HEK293 (cell line): ENCODE measurements around the gene TAS2R8.
A peak's percentile ranks its signal among the peaks of the same experiment; 100 is the strongest.

Source experiments
- CTCF ChIA-PET: fragments of 350-600 bp; formaldehyde crosslinking; extraction: SDS; loops from one replicate; lab custom pipeline; 2021; ENCODE audit warnings: antibody characterized with exemption; lab: Yijun Ruan, JAX
- POLR2A ChIA-PET: fragments of 300-600 bp; formaldehyde crosslinking; extraction: SDS; loops from one replicate; lab custom pipeline; 2020; ENCODE audit warnings: antibody characterized with exemption, inconsistent platforms; lab: Yijun Ruan, JAX
- H3K27ac ChIP-seq: fragments of 200-500 bp; sonication (Bioruptor generic); 2 replicates; pipeline ENCODE4 v1.5.1; 2014; ENCODE audit warnings: low read depth, low read length, control low read depth, inconsistent platforms; ENCODE audit errors: extremely low read depth
- H3K36me3 ChIP-seq, 2 experiments: fragments of 200-500 bp in 1 of 2; sonication (Bioruptor generic) in 1 of 2; 1 replicate in 1 of 2; 2 replicates in 1 of 2; pipeline ENCODE4 v1.5.1; 2014 to 2017; ENCODE audit warnings: inconsistent platforms in 2 of 2, low read length in 2 of 2; ENCODE audit not compliant: control insufficient read depth in 2 of 2, insufficient read depth in 1 of 2
- H3K4me1 ChIP-seq: fragments of 200-500 bp; sonication (Bioruptor generic); 2 replicates; pipeline ENCODE4 v1.5.1; 2014; ENCODE audit warnings: mild to moderate bottlenecking, low read length, inconsistent platforms; ENCODE audit not compliant: control insufficient read depth, insufficient read depth
- H3K4me3 ChIP-seq: 2 replicates; pipeline ENCODE4 v1.5.1; 2011; ENCODE audit warnings: low read depth, mild to moderate bottlenecking, control low read depth, low read length, moderate library complexity
- H3K9me3 ChIP-seq: fragments of 200-500 bp; sonication (Bioruptor generic); 2 replicates; pipeline ENCODE4 v1.5.1; 2014; ENCODE audit warnings: low read depth, low read length, inconsistent platforms; ENCODE audit not compliant: control insufficient read depth, insufficient read depth
- EGR2 ChIP-seq: fragments of 450-650 bp; formaldehyde crosslinking; IDR thresholded peaks from 2 replicates; pipeline ENCODE4 v1.5.1; 2016; ENCODE audit warnings: low read depth, missing biosample characterization, missing genetic modification characterization
- KLF16 ChIP-seq: fragments of 450-650 bp; formaldehyde crosslinking; IDR thresholded peaks from 2 replicates; pipeline ENCODE4 v1.5.1; 2017; ENCODE audit warnings: missing biosample characterization, missing genetic modification characterization
- SCRT2 ChIP-seq: fragments of 450-650 bp; formaldehyde crosslinking; IDR thresholded peaks from 2 replicates; pipeline ENCODE4 v1.5.1; 2016; ENCODE audit warnings: missing biosample characterization, missing genetic modification characterization
- ZBTB7A ChIP-seq: fragments of 450-650 bp; formaldehyde crosslinking; IDR thresholded peaks from 2 replicates; pipeline ENCODE4 v1.5.1; 2016; ENCODE audit warnings: low read depth, missing biosample characterization, missing genetic modification characterization
- ZBTB8A ChIP-seq: fragments of 450-650 bp; formaldehyde crosslinking; IDR thresholded peaks from 2 replicates; pipeline ENCODE4 v1.5.1; 2016; ENCODE audit warnings: missing biosample characterization, missing genetic modification characterization
- ZNF274 ChIP-seq, 2 experiments: fragments of 200-500 bp in 1 of 2; fragments of 450-650 bp in 1 of 2; sonication (Bioruptor generic) in 1 of 2; formaldehyde crosslinking in 1 of 2; IDR thresholded peaks; 2 replicates each; pipeline versions ENCODE4 v1.5.1 to v1.6.1; 2014 to 2016; ENCODE audit warnings: borderline replicate concordance in 1 of 2, inconsistent platforms in 1 of 2, low read length in 1 of 2, missing biosample characterization in 1 of 2, missing genetic modification characterization in 1 of 2
- ZNF311 ChIP-seq: fragments of 450-650 bp; formaldehyde crosslinking; IDR thresholded peaks from 2 replicates; pipeline ENCODE4 v1.5.1; 2017; ENCODE audit warnings: missing biosample characterization, missing genetic modification characterization, borderline replicate concordance
- ZNF561 ChIP-seq: fragments of 450-650 bp; IDR thresholded peaks from 2 replicates; pipeline ENCODE4 v1.5.1; 2018; ENCODE audit warnings: missing biosample characterization, missing genetic modification characterization, borderline replicate concordance
- ZNF623 ChIP-seq: fragments of 450-650 bp; formaldehyde crosslinking; IDR thresholded peaks from 2 replicates; pipeline ENCODE4 v1.5.1; 2016; ENCODE audit warnings: missing biosample characterization, missing genetic modification characterization
- ZNF654 ChIP-seq: fragments of 450-650 bp; formaldehyde crosslinking; IDR thresholded peaks from 2 replicates; pipeline ENCODE4 v1.5.1; 2016; ENCODE audit warnings: low read depth, missing biosample characterization, missing genetic modification characterization
- ZNF747 ChIP-seq: fragments of 450-650 bp; formaldehyde crosslinking; IDR thresholded peaks from 2 replicates; pipeline ENCODE4 v1.5.1; 2016; ENCODE audit warnings: missing biosample characterization, missing genetic modification characterization
- ZNF791 ChIP-seq: fragments of 450-650 bp; formaldehyde crosslinking; IDR thresholded peaks from 2 replicates; pipeline ENCODE4 v1.5.1; 2016; ENCODE audit warnings: missing biosample characterization, missing genetic modification characterization
- TF ChIP-seq, protein P1 (sequence below): fragments of 450-650 bp; formaldehyde crosslinking; IDR thresholded peaks from 2 replicates; pipeline ENCODE4 v1.5.1; 2016; ENCODE audit warnings: missing biosample characterization, missing genetic modification characterization
- TF ChIP-seq, protein P2 (sequence below): fragments of 450-650 bp; formaldehyde crosslinking; IDR thresholded peaks from 2 replicates; pipeline ENCODE4 v1.5.1; 2017; ENCODE audit warnings: missing biosample characterization, missing genetic modification characterization
- TF ChIP-seq, protein P3 (sequence below): fragments of 450-650 bp; formaldehyde crosslinking; IDR thresholded peaks from 2 replicates; pipeline ENCODE4 v1.5.1; 2016; ENCODE audit warnings: missing biosample characterization, missing genetic modification characterization

TAS2R8 gene

DNA sequence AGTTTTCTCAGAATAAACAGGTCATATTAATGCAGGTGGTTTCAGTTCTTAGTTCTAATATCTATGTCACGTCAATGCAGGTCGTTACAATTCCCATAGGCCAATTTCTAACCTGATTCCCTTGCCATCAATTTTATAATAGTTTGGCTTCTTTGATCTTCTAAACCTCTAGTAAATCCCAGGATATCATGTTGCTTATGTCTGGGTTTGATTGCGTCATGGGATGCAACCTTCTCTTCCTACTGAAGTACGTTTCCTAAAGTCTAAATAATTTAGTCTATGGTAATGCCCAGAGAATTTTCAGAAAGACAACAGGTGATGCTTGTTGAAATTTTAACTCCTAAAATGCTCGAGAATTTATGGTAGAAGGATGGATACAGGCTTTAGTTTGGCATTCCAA is 23.8 kb downstream of the TAS2R8 start:
- Histone ChIP-seq H3K4me1 (no peaks in the 10 kb centered on the region), H3K4me3 (no peak overlapping the region), H3K9me3 (no peaks in the 10 kb centered on the region), H3K27ac (no peak overlapping the region)
- TF ChIP-seq KLF16 (no peak), ZBTB7A (tag by site-specific recombination) (no peak), ZNF561 (tag by site-specific recombination) (no peak), ZNF274 (IDR thresholded peaks at IDR 0.05; ENCODE audit: low read length) (no peak), ZNF274 (tag by site-specific recombination; IDR thresholded peaks at IDR 0.05; ENCODE audit: borderline replicate concordance) (no peak), SCRT2 (tag by site-specific recombination) (peak; percentile 29; the same call in 1 of the 2 replicates), ZNF623 (tag by site-specific recombination) (no peak)
- TF ChIP-seq, all 188 proteins: peak for 1
- ChIA-PET CTCF (no interaction called here), POLR2A (no interaction called here)
- no peaks in the 10 kb centered on the region for H3K36me3 ChIP-seq

GRCh38 chr12:10779103-10779502 is 28.0 kb downstream of the TAS2R8 start:
- H3K9me3 ChIP-seq, result no peaks in the 10 kb centered on the region
- CTCF ChIA-PET, result interaction anchor here (1.0 to 2.3 kb wide), 2 partner anchors 420 to 431 kb away, joined by 4 to 11 read pairs; no protein-coding TSS in a partner anchor
- POLR2A ChIA-PET, result no interaction called here
- H3K36me3 ChIP-seq, result no peaks in the 10 kb centered on the region
- TF ChIP-seq, protein P1, sequence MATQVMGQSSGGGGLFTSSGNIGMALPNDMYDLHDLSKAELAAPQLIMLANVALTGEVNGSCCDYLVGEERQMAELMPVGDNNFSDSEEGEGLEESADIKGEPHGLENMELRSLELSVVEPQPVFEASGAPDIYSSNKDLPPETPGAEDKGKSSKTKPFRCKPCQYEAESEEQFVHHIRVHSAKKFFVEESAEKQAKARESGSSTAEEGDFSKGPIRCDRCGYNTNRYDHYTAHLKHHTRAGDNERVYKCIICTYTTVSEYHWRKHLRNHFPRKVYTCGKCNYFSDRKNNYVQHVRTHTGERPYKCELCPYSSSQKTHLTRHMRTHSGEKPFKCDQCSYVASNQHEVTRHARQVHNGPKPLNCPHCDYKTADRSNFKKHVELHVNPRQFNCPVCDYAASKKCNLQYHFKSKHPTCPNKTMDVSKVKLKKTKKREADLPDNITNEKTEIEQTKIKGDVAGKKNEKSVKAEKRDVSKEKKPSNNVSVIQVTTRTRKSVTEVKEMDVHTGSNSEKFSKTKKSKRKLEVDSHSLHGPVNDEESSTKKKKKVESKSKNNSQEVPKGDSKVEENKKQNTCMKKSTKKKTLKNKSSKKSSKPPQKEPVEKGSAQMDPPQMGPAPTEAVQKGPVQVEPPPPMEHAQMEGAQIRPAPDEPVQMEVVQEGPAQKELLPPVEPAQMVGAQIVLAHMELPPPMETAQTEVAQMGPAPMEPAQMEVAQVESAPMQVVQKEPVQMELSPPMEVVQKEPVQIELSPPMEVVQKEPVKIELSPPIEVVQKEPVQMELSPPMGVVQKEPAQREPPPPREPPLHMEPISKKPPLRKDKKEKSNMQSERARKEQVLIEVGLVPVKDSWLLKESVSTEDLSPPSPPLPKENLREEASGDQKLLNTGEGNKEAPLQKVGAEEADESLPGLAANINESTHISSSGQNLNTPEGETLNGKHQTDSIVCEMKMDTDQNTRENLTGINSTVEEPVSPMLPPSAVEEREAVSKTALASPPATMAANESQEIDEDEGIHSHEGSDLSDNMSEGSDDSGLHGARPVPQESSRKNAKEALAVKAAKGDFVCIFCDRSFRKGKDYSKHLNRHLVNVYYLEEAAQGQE, result no peak
- no peak for TF ChIP-seq EGR2 (tag by site-specific recombination)
- TF ChIP-seq ZNF654 (tag by site-specific recombination), result no peak
- no peak for TF ChIP-seq ZNF747 (tag by site-specific recombination)
- no peak for TF ChIP-seq ZBTB8A (tag by site-specific recombination)
- TF ChIP-seq ZNF311 (tag by site-specific recombination), result no peak
- TF ChIP-seq, protein P2, sequence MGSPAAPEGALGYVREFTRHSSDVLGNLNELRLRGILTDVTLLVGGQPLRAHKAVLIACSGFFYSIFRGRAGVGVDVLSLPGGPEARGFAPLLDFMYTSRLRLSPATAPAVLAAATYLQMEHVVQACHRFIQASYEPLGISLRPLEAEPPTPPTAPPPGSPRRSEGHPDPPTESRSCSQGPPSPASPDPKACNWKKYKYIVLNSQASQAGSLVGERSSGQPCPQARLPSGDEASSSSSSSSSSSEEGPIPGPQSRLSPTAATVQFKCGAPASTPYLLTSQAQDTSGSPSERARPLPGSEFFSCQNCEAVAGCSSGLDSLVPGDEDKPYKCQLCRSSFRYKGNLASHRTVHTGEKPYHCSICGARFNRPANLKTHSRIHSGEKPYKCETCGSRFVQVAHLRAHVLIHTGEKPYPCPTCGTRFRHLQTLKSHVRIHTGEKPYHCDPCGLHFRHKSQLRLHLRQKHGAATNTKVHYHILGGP (tag by site-specific recombination), result no peak
- H3K27ac ChIP-seq, result no peak overlapping the region
- no peak overlapping the region for H3K4me3 ChIP-seq
- H3K4me1 ChIP-seq, result no peaks in the 10 kb centered on the region

GRCh38 chr12:10771132-10771733 is 35.9 kb downstream of the TAS2R8 start:
- POLR2A ChIA-PET, result interaction anchor here (0.7 kb wide), 1 partner anchor 428 kb away, joined by 3 read pairs; no protein-coding TSS in a partner anchor
- no peak overlapping the region for H3K27ac ChIP-seq
- no peaks in the 10 kb centered on the region for H3K36me3 ChIP-seq
- no peaks in the 10 kb centered on the region for H3K4me1 ChIP-seq
- H3K9me3 ChIP-seq, result no peaks in the 10 kb centered on the region
- no peak overlapping the region for H3K4me3 ChIP-seq
- TF ChIP-seq, protein P3, sequence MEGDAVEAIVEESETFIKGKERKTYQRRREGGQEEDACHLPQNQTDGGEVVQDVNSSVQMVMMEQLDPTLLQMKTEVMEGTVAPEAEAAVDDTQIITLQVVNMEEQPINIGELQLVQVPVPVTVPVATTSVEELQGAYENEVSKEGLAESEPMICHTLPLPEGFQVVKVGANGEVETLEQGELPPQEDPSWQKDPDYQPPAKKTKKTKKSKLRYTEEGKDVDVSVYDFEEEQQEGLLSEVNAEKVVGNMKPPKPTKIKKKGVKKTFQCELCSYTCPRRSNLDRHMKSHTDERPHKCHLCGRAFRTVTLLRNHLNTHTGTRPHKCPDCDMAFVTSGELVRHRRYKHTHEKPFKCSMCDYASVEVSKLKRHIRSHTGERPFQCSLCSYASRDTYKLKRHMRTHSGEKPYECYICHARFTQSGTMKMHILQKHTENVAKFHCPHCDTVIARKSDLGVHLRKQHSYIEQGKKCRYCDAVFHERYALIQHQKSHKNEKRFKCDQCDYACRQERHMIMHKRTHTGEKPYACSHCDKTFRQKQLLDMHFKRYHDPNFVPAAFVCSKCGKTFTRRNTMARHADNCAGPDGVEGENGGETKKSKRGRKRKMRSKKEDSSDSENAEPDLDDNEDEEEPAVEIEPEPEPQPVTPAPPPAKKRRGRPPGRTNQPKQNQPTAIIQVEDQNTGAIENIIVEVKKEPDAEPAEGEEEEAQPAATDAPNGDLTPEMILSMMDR, result 0 out of 2 replicates have a peak, but pooled peaks have one; percentile 36
- TF ChIP-seq ZNF791 (tag by site-specific recombination) (no peak), ZNF654 (tag by site-specific recombination) (peak; percentile 76)
- CTCF ChIA-PET, result interaction anchor here (0.6 to 7.0 kb wide), 15 partner anchors 21 to 1263 kb away, joined by 3 to 73 read pairs (median 3); no protein-coding TSS in a partner anchor
